GM13977 (cell line): ENCODE data around the gene OXSM.

Experiments
- DNase-seq: peaks from one replicate; pipeline ENCODE4 v3.0.0; 2012; ENCODE audit warnings: low spot score
- CTCF ChIP-seq: IDR thresholded peaks from 2 replicates; pipeline ENCODE4 v1.5.1; 2012; ENCODE audit warnings: mild to moderate bottlenecking, control low read depth; ENCODE audit not compliant: insufficient read depth; ENCODE audit errors: extremely low read depth, missing control alignments
- in situ Hi-C: fragments of 300-500 bp; cut with MboI; formaldehyde crosslinking; loops from one replicate; pipeline ENCODE4 v1.12.0; 2022; ENCODE audit warnings: low sequenced_read_pairs, low pct_unique_long_range_greater_than_20kb, mixed read lengths, inconsistent platforms; ENCODE audit not compliant: unreplicated experiment

OXSM gene

GRCh38 chr3:25789209-25789595, 688 bp upstream of the OXSM start:
- no peak for DNase-seq
- no peak for TF ChIP-seq CTCF
- in situ Hi-C loops: no loop called here

GRCh38 chr3:25801786-25802185, 11.9 kb downstream of the OXSM start:
- DNase-seq: no peak
- in situ Hi-C loops: no loop called here
- TF ChIP-seq CTCF: no peak

- in situ Hi-C loops: no loop called here
- no peak for TF ChIP-seq CTCF
- DNase-seq: no peak
Measured at GRCh38 chr3:25803833-25804232, 13.9 kb downstream of the OXSM start.

- no peak for DNase-seq
- in situ Hi-C loops: no loop called here
- no peak for TF ChIP-seq CTCF
Measured at GRCh38 chr3:25804676-25805075, 14.8 kb downstream of the OXSM start.

GRCh38 chr3:25812644-25813043, 22.8 kb downstream of the OXSM start:
- DNase-seq: no peak
- TF ChIP-seq CTCF: no peak
- in situ Hi-C loops: no loop called here

- TF ChIP-seq CTCF: no peak
- in situ Hi-C loops: no loop called here
- DNase-seq: peak; percentile 10
Measured at GRCh38 chr3:25817107-25817506, 27.2 kb downstream of the OXSM start.

- no peak for DNase-seq
- in situ Hi-C loops: no loop called here
- TF ChIP-seq CTCF: no peak
Measured at GRCh38 chr3:25817638-25818037, 27.7 kb downstream of the OXSM start.
